OCI-M2 (cell line): ENCODE measurements around the gene LBH.
"Not testable (repeated sequence)": the region's sequence is repeated elsewhere in the genome, so short reads cannot be mapped to it uniquely, and the experiment has no call there.

Experiments
- DNase-seq: peaks from one replicate; lab custom pipeline; 2025; ENCODE audit not compliant: unreplicated experiment; lab: John Stamatoyannopoulos, UW

The LBH gene

GRCh38 chr2:30255466-30256408 is 24.4 kb downstream of the LBH start:
- no peak for DNase-seq

- no peak for DNase-seq
Observed at GRCh38 chr2:30257266-30258214, 26.2 kb downstream of the LBH start.

- no peak for DNase-seq
Observed at GRCh38 chr2:30259071-30259470, 27.7 kb downstream of the LBH start.

GRCh38 chr2:30259827-30260679 is 28.7 kb downstream of the LBH start:
- DNase-seq, result no peak

- DNase-seq, result no peak
Observed at GRCh38 chr2:30260941-30261340, 29.6 kb downstream of the LBH start.

- no peak for DNase-seq
Observed at GRCh38 chr2:30261695-30262211, 30.4 kb downstream of the LBH start.

- no peak for DNase-seq
Observed at GRCh38 chr2:30262716-30263309, 31.5 kb downstream of the LBH start.

GRCh38 chr2:30264274-30264673 is 32.9 kb downstream of the LBH start:
- DNase-seq, result no peak

GRCh38 chr2:30265052-30266015 is 34.0 kb downstream of the LBH start:
- DNase-seq, result no peak

- no peak for DNase-seq
Observed at GRCh38 chr2:30266051-30266621, 34.8 kb downstream of the LBH start.

- DNase-seq, result no peak
Observed at GRCh38 chr2:30266705-30267104, 35.4 kb downstream of the LBH start.

GRCh38 chr2:30267161-30267975 is 36.0 kb downstream of the LBH start:
- DNase-seq, result no peak

GRCh38 chr2:30268296-30268871 is 37.0 kb downstream of the LBH start:
- DNase-seq, result no peak

- not testable (repeated sequence) for DNase-seq
Observed at GRCh38 chr2:30269114-30269770, 37.9 kb downstream of the LBH start.

- DNase-seq, result no peak
Observed at GRCh38 chr2:30269771-30270145, 38.4 kb downstream of the LBH start.

GRCh38 chr2:30270166-30270565 is 38.8 kb downstream of the LBH start:
- no peak for DNase-seq

- DNase-seq, result no peak
Observed at GRCh38 chr2:30271301-30271700, 40.0 kb downstream of the LBH start.
